ENCODE data around the gene SLC25A47. TPM values are rescaled to one million over a fixed set of nuclear protein-coding genes. Genes with fewer than 3 reads are reported as not detected.

The SLC25A47 gene
- total and polyA plus RNA-seq, 4 donors = 23.7 to 469 (median 291) TPM

- peaks cover 10 to 21% (median 12%) of the 10 kb centered on the region in 4 donors for H3K36me3 ChIP-seq (ENCODE audit: control insufficient read depth in 4 of 4, insufficient read depth in 3 of 4, low read depth in 1 of 4, low read length in 3 of 4)
- TF ChIP-seq EGR1 (IDR thresholded peaks at IDR 0.05; ENCODE audit: low read depth in 2 of 2) (no peak), RAD21 (IDR thresholded peaks at IDR 0.05) (no peak), YY1 (IDR thresholded peaks at IDR 0.05) (no peak), FOXA1 (IDR thresholded peaks at IDR 0.05) (no peak), NR2F2 (IDR thresholded peaks at IDR 0.05) (no peak), HNF4A (conservative IDR thresholded peaks at IDR 0.05) (no peak), JUND (IDR thresholded peaks at IDR 0.05) (no peak), FOXA2 (IDR thresholded peaks at IDR 0.05) (no peak), SP1 (IDR thresholded peaks at IDR 0.05) (no peak), RXRA (IDR thresholded peaks at IDR 0.05) (no peak), TAF1 (conservative IDR thresholded peaks at IDR 0.05) (no peak), MAX (IDR thresholded peaks at IDR 0.05) (no peak)
- TF ChIP-seq, protein P1, sequence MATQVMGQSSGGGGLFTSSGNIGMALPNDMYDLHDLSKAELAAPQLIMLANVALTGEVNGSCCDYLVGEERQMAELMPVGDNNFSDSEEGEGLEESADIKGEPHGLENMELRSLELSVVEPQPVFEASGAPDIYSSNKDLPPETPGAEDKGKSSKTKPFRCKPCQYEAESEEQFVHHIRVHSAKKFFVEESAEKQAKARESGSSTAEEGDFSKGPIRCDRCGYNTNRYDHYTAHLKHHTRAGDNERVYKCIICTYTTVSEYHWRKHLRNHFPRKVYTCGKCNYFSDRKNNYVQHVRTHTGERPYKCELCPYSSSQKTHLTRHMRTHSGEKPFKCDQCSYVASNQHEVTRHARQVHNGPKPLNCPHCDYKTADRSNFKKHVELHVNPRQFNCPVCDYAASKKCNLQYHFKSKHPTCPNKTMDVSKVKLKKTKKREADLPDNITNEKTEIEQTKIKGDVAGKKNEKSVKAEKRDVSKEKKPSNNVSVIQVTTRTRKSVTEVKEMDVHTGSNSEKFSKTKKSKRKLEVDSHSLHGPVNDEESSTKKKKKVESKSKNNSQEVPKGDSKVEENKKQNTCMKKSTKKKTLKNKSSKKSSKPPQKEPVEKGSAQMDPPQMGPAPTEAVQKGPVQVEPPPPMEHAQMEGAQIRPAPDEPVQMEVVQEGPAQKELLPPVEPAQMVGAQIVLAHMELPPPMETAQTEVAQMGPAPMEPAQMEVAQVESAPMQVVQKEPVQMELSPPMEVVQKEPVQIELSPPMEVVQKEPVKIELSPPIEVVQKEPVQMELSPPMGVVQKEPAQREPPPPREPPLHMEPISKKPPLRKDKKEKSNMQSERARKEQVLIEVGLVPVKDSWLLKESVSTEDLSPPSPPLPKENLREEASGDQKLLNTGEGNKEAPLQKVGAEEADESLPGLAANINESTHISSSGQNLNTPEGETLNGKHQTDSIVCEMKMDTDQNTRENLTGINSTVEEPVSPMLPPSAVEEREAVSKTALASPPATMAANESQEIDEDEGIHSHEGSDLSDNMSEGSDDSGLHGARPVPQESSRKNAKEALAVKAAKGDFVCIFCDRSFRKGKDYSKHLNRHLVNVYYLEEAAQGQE (IDR thresholded peaks at IDR 0.05) = no peak
- TF ChIP-seq, protein P2, sequence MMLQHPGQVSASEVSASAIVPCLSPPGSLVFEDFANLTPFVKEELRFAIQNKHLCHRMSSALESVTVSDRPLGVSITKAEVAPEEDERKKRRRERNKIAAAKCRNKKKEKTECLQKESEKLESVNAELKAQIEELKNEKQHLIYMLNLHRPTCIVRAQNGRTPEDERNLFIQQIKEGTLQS (IDR thresholded peaks at IDR 0.05) = no peak
- TF ChIP-seq, protein P3, sequence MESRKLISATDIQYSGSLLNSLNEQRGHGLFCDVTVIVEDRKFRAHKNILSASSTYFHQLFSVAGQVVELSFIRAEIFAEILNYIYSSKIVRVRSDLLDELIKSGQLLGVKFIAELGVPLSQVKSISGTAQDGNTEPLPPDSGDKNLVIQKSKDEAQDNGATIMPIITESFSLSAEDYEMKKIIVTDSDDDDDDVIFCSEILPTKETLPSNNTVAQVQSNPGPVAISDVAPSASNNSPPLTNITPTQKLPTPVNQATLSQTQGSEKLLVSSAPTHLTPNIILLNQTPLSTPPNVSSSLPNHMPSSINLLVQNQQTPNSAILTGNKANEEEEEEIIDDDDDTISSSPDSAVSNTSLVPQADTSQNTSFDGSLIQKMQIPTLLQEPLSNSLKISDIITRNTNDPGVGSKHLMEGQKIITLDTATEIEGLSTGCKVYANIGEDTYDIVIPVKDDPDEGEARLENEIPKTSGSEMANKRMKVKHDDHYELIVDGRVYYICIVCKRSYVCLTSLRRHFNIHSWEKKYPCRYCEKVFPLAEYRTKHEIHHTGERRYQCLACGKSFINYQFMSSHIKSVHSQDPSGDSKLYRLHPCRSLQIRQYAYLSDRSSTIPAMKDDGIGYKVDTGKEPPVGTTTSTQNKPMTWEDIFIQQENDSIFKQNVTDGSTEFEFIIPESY (IDR thresholded peaks at IDR 0.05) = no peak
- TF ChIP-seq, protein P4, sequence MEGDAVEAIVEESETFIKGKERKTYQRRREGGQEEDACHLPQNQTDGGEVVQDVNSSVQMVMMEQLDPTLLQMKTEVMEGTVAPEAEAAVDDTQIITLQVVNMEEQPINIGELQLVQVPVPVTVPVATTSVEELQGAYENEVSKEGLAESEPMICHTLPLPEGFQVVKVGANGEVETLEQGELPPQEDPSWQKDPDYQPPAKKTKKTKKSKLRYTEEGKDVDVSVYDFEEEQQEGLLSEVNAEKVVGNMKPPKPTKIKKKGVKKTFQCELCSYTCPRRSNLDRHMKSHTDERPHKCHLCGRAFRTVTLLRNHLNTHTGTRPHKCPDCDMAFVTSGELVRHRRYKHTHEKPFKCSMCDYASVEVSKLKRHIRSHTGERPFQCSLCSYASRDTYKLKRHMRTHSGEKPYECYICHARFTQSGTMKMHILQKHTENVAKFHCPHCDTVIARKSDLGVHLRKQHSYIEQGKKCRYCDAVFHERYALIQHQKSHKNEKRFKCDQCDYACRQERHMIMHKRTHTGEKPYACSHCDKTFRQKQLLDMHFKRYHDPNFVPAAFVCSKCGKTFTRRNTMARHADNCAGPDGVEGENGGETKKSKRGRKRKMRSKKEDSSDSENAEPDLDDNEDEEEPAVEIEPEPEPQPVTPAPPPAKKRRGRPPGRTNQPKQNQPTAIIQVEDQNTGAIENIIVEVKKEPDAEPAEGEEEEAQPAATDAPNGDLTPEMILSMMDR (IDR thresholded peaks at IDR 0.05; ENCODE audit: low read depth, low read length, missing input control) = no peak
- H3K27ac ChIP-seq (ENCODE audit: low read depth in 1 of 2, low read length in 2 of 2) = peak overlapping the region in 1 of 2 donors; percentile 52
- peak; percentile 32 for DNase-seq (ENCODE audit: low spot score)
- H3K27me3 ChIP-seq (ENCODE audit: control insufficient read depth in 4 of 4, insufficient read depth in 4 of 4, low read length in 3 of 4) = no peaks in the 10 kb centered on the region
- no peak overlapping the region for H3K9ac ChIP-seq (ENCODE audit: low read depth in 1 of 2, low read length in 2 of 2)
- H3K4me3 ChIP-seq (ENCODE audit: low read depth in 1 of 3, low read length in 3 of 3) = no peak overlapping the region
- WGBS = 85% methylated on average over 13 of the region's 13 CpGs
- no peaks in the 10 kb centered on the region for H3K9me3 ChIP-seq (ENCODE audit: control insufficient read depth in 4 of 4, low read length in 3 of 4)
- peaks cover 4 to 37% (median 26%) of the 10 kb centered on the region in 4 donors for H3K4me1 ChIP-seq (ENCODE audit: control insufficient read depth in 4 of 4, insufficient read depth in 4 of 4, low read length in 3 of 4)
Measured at GRCh38 chr14:100330388-100330931, 7.3 kb downstream of the SLC25A47 start.
